CD14-positive monocyte (primary cell): ENCODE measurements around the gene GPR37L1. TPM values are rescaled to one million over a fixed set of nuclear protein-coding genes. Genes with fewer than 3 reads are reported as not detected.

ENCODE experiments used
- DNase-seq, 3 donors: peaks; one replicate each; pipeline ENCODE4 v3.0.0-alpha.2; 2011 to 2022
- H2AFZ ChIP-seq: 2 replicates; pipeline ENCODE4 v1.6.0; 2012; ENCODE audit warnings: mild to moderate bottlenecking, low read depth, low read length, inconsistent platforms; ENCODE audit not compliant: insufficient read depth, poor library complexity, severe bottlenecking
- H3K27ac ChIP-seq, 2 donors: 1 replicate in 1 of 2; 2 replicates in 1 of 2; pipeline ENCODE4 v1.5.1; 2012 to 2013; ENCODE audit warnings: low read length in 2 of 2, control low read depth in 1 of 2, inconsistent platforms in 1 of 2, low read depth in 1 of 2, mild to moderate bottlenecking in 1 of 2
- H3K27me3 ChIP-seq, 2 donors: one replicate each; pipeline versions ENCODE4 v1.6.0 to v1.6.1; 2011 to 2013; ENCODE audit warnings: low read length in 2 of 2; ENCODE audit not compliant: control insufficient read depth in 2 of 2, insufficient read depth in 2 of 2
- H3K36me3 ChIP-seq, 2 donors: replicated peaks in 1 of 2; 1 replicate in 1 of 2; 2 replicates in 1 of 2; pipeline versions ENCODE4 v1.5.1 to v1.6.1; 2012 to 2013; ENCODE audit warnings: low read length in 2 of 2, control low read depth in 1 of 2, inconsistent platforms in 1 of 2, mild to moderate bottlenecking in 1 of 2; ENCODE audit not compliant: insufficient read depth in 2 of 2, control insufficient read depth in 1 of 2
- H3K4me1 ChIP-seq, 2 donors: 1 replicate in 1 of 2; 2 replicates in 1 of 2; pipeline versions ENCODE4 v1.5.1 to v1.6.1; 2012 to 2013; ENCODE audit warnings: low read length in 2 of 2, control low read depth in 1 of 2, inconsistent platforms in 1 of 2, mild to moderate bottlenecking in 1 of 2, moderate library complexity in 1 of 2; ENCODE audit not compliant: insufficient read depth in 2 of 2, control insufficient read depth in 1 of 2
- H3K4me2 ChIP-seq: replicated peaks from 2 replicates; pipeline ENCODE3; 2012; ENCODE audit warnings: low read length, moderate library complexity, mild to moderate bottlenecking; ENCODE audit not compliant: poor library complexity, severe bottlenecking; ENCODE audit errors: extremely low read depth
- H3K4me3 ChIP-seq, 3 experiments: fragments of 200-600 bp in 1 of 3; sonication (generic) in 1 of 3; replicated peaks in 1 of 3; 1 replicate in 2 of 3; 2 replicates in 1 of 3; pipeline ENCODE4 v1.5.1; 2011 to 2013; ENCODE audit warnings: low read length in 3 of 3, mild to moderate bottlenecking in 3 of 3, control low read depth in 2 of 3, low read depth in 2 of 3, inconsistent platforms in 1 of 3, moderate library complexity in 1 of 3
- H3K79me2 ChIP-seq: 2 replicates; pipeline ENCODE4 v1.6.0; 2012; ENCODE audit warnings: mild to moderate bottlenecking, control low read depth, inconsistent platforms, low read length, moderate library complexity; ENCODE audit not compliant: insufficient read depth
- H3K9ac ChIP-seq: 2 replicates; pipeline ENCODE4 v1.6.0; 2017; ENCODE audit warnings: low read length, mild to moderate bottlenecking; ENCODE audit not compliant: insufficient read depth, poor library complexity, severe bottlenecking
- H3K9me3 ChIP-seq, 2 donors: replicated peaks in 1 of 2; 1 replicate in 1 of 2; 2 replicates in 1 of 2; pipeline versions ENCODE4 v1.5.1 to v1.6.1; 2012 to 2013; ENCODE audit warnings: low read length in 2 of 2, control low read depth in 1 of 2; ENCODE audit not compliant: control insufficient read depth in 1 of 2, insufficient read depth in 1 of 2
- H4K20me1 ChIP-seq: 2 replicates; pipeline ENCODE4 v1.6.0; 2012; ENCODE audit warnings: mild to moderate bottlenecking, low read length, control low read depth, moderate library complexity; ENCODE audit not compliant: insufficient read depth
- H3K27ac Mint-ChIP-seq, 7 donors: one replicate each; pipeline ENCODE4 v1.8.0; 2020; ENCODE audit warnings: mild to moderate bottlenecking in 7 of 7, mixed read lengths in 7 of 7, moderate library complexity in 6 of 7, inconsistent platforms in 2 of 7
- H3K27me3 Mint-ChIP-seq, 3 donors: one replicate each; pipeline ENCODE4 v1.8.0; 2021 to 2022; ENCODE audit warnings: low read depth in 3 of 3, mild to moderate bottlenecking in 3 of 3, mixed read lengths in 3 of 3, moderate library complexity in 3 of 3, inconsistent platforms in 1 of 3
- H3K36me3 Mint-ChIP-seq, 2 donors: one replicate each; pipeline ENCODE4 v1.8.0; 2020; ENCODE audit warnings: mixed read lengths in 2 of 2, inconsistent platforms in 1 of 2, mild to moderate bottlenecking in 1 of 2
- H3K4me1 Mint-ChIP-seq: one replicate; pipeline ENCODE4 v1.8.0; 2020; ENCODE audit warnings: mild to moderate bottlenecking, mixed read lengths
- H3K4me3 Mint-ChIP-seq, 2 donors: one replicate each; pipeline ENCODE4 v1.8.0; 2020; ENCODE audit warnings: mild to moderate bottlenecking in 2 of 2, mixed read lengths in 2 of 2, moderate library complexity in 1 of 2
- H3K9me3 Mint-ChIP-seq, 7 donors: one replicate each; pipeline ENCODE4 v1.8.0; 2020 to 2022; ENCODE audit warnings: mixed read lengths in 7 of 7, mild to moderate bottlenecking in 6 of 7, moderate library complexity in 6 of 7, inconsistent platforms in 2 of 7
- WGBS: methylation state at CpG from one replicate; pipeline ENCODE4 v1.1.5; 2013; ENCODE audit warnings: missing lambda C conversion rate; ENCODE audit not compliant: insufficient coverage; 5-methylcytosine and 5-hydroxymethylcytosine counted together
- intact Hi-C, 2 donors: fragments of 100-400 bp; cut with micrococcal nuclease; formaldehyde crosslinking; loops; one replicate each; pipeline versions ENCODE4 v1.15.0 to v1.15.1; 2023
- polyA plus RNA-seq, 3 donors: library from polyadenylated mRNA; depleted of rRNA in 1 of 3; unstranded in 2 of 3; stranded (reverse) in 1 of 3; fragments of 300-500 nt in 2 of 3; fragments of >200 nt in 1 of 3; fragmentation: Illumina TruSeq in 2 of 3; gene quantifications; 1 replicate in 2 of 3; 2 replicates in 1 of 3; pipeline ENCODE4 v1.2.3, GENCODE V29; 2012 to 2021
- TF ChIP-seq, protein P1 (sequence below): fragments of 200-600 bp; IDR thresholded peaks from one replicate; pipeline ENCODE4 v1.8.0; 2022; ENCODE audit warnings: antibody characterized with exemption, mild to moderate bottlenecking

Gene GPR37L1
- polyA plus RNA-seq, 3 donors: 0.06 to 0.13 TPM; not detected in 1

GRCh38 chr1:202112859-202113689 lies 9.6 kb upstream of the GPR37L1 start:
- H3K27ac Mint-ChIP-seq: no peak overlapping the region

DNA sequence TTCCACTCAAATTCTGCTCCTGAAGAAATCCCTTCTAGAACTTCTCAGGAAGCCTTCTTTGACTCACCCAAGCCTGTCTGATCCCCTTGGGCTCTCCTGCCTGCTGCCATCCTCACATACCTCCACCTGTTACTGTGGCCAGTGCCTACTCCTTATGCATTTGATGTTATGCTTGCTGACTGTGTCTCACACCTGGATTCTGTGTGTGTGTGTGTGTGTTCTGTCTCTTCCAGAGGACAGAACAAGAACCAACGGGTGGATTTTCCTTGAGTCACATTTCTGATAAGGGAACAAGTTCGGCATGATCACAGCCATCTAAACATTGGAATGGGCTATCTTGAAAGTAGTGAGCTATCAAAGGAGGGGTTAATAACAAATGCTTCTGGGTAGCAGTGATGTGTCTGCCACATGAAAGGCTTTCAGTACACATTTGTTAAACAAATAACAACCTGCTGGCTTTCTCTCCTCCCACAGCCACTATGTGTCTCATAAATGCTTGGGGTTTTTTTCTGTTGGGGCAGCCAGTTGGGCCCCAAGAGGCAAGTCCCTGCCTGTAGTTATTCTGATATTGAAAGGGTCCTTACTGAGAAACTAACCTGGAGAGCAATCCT lies 8.9 kb upstream of the GPR37L1 start:
- H3K36me3 Mint-ChIP-seq: no peaks in the 10 kb centered on the region
- H3K27ac Mint-ChIP-seq: no peak overlapping the region
- peaks cover 4 to 8% (median 7%) of the 10 kb centered on the region in 3 donors for H3K27me3 Mint-ChIP-seq
- no peaks in the 10 kb centered on the region for H3K4me1 Mint-ChIP-seq
- intact Hi-C loops: no loop called here
- H2AFZ ChIP-seq: no peak overlapping the region
- no peak overlapping the region for H3K4me2 ChIP-seq
- no peak for DNase-seq
- no peak overlapping the region for H3K4me3 Mint-ChIP-seq
- WGBS: 80% methylated on average over 1 of the region's 2 CpGs
- peaks cover 0 to 2% (median 0%) of the 10 kb centered on the region in 7 donors for H3K9me3 Mint-ChIP-seq
- TF ChIP-seq, protein P1, sequence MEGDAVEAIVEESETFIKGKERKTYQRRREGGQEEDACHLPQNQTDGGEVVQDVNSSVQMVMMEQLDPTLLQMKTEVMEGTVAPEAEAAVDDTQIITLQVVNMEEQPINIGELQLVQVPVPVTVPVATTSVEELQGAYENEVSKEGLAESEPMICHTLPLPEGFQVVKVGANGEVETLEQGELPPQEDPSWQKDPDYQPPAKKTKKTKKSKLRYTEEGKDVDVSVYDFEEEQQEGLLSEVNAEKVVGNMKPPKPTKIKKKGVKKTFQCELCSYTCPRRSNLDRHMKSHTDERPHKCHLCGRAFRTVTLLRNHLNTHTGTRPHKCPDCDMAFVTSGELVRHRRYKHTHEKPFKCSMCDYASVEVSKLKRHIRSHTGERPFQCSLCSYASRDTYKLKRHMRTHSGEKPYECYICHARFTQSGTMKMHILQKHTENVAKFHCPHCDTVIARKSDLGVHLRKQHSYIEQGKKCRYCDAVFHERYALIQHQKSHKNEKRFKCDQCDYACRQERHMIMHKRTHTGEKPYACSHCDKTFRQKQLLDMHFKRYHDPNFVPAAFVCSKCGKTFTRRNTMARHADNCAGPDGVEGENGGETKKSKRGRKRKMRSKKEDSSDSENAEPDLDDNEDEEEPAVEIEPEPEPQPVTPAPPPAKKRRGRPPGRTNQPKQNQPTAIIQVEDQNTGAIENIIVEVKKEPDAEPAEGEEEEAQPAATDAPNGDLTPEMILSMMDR: no peak
- no peaks in the 10 kb centered on the region for H3K27me3 ChIP-seq
- H3K27ac ChIP-seq: no peak overlapping the region
- no peaks in the 10 kb centered on the region for H3K79me2 ChIP-seq
- H3K9me3 ChIP-seq: no peaks in the 10 kb centered on the region
- H3K4me1 ChIP-seq: no peaks in the 10 kb centered on the region
- H4K20me1 ChIP-seq: no peaks in the 10 kb centered on the region
- no peak overlapping the region for H3K4me3 ChIP-seq
- H3K9ac ChIP-seq: no peak overlapping the region
- no peaks in the 10 kb centered on the region for H3K36me3 ChIP-seq

More at GRCh38 chr1:202112859-202113689, 9.6 kb upstream of the GPR37L1 start:
- H3K27ac ChIP-seq: no peak overlapping the region
- intact Hi-C loops: no loop called here
- H3K9ac ChIP-seq: no peak overlapping the region
- Mint-ChIP-seq H3K4me3 (no peak overlapping the region), H3K4me1 (no peaks in the 10 kb centered on the region), H3K9me3 (peaks cover 0 to 2% (median 0%) of the 10 kb centered on the region in 7 donors), H3K27me3 (peaks cover 4 to 8% (median 7%) of the 10 kb centered on the region in 3 donors), H3K36me3 (no peaks in the 10 kb centered on the region)
- no peaks in the 10 kb centered on the region for H3K27me3 ChIP-seq
- H3K4me1 ChIP-seq: no peaks in the 10 kb centered on the region
- no peak overlapping the region for H3K4me2 ChIP-seq
- H3K79me2 ChIP-seq: no peaks in the 10 kb centered on the region
- H3K36me3 ChIP-seq: no peaks in the 10 kb centered on the region
- WGBS: 63% methylated on average over 4 of the region's 5 CpGs
- TF ChIP-seq, protein P1: no peak
- DNase-seq: no peak
- no peak overlapping the region for H3K4me3 ChIP-seq
- H4K20me1 ChIP-seq: no peaks in the 10 kb centered on the region
- H2AFZ ChIP-seq: no peak overlapping the region
- H3K9me3 ChIP-seq: no peaks in the 10 kb centered on the region
